Right ventricle myocardium inferior (tissue), 1 donor: ENCODE data around the gene MDP1. TPM values are rescaled to one million over a fixed set of nuclear protein-coding genes. Genes with fewer than 3 reads are reported as not detected.

Experiments
- ATAC-seq: fragments of 200-7000 bp; cut with Tn5 transposase; one replicate; pipeline ENCODE4 v1.9.1; 2020; ENCODE audit warnings: mild to moderate bottlenecking, moderate library complexity
- DNase-seq: peaks from one replicate; pipeline ENCODE4 v3.0.0; 2021; ENCODE audit errors: missing footprints
- intact Hi-C: fragments of 100-400 bp; cut with DNase I; formaldehyde crosslinking; loops from one replicate; pipeline ENCODE4 v1.11.0; 2022
- long read RNA-seq: library from polyadenylated mRNA; unstranded; transcript quantifications from one replicate; pipeline ENCODE4 v2.0.0, GENCODE V29; 2021
- total RNA-seq: library from RNA; stranded (reverse); fragmentation: NEBNext Ultra II Directional; extraction: Animal tissue kit (Norgen Biotek cat#: 25700); gene quantifications from one replicate; pipeline ENCODE4 v1.2.1, GENCODE V29; 2021
- donor health status: DM: no; HTN: yes; CAD: no; lungs with severe emphysema.

The MDP1 gene
- total RNA-seq: 17.0 TPM
- long read RNA-seq, partial matches to known transcripts: 0 of 5 reads
- long read RNA-seq, other reads (novel, unspliced or antisense): 1 of 5 reads

- peak; percentile 82 for ATAC-seq
- peak; percentile 94 for DNase-seq
- intact Hi-C loops: loop anchor here (2.0 kb wide), 2 partner anchors 17 to 27 kb away; partner anchors contain the start of genes GMPR2, NEDD8 and TINF2
These were observed at the start of gene MDP1 for GRCh38 chr14:24215495-24216344. Gene MDP1 (minus strand): TSS chr14:24216066. CDS start chr14:24215955, 111 bp downstream.

GRCh38 chr14:24264298-24264697 lies 48.4 kb upstream of the MDP1 start:
- DNase-seq: no peak
- intact Hi-C loops: no loop called here
- no peak for ATAC-seq

- ATAC-seq (no peak), DNase-seq (no peak)
- intact Hi-C loops: no loop called here
These were observed 48.0 kb upstream of the MDP1 start for GRCh38 chr14:24263848-24264247.

- ATAC-seq (no peak), DNase-seq (no peak)
- intact Hi-C loops: no loop called here
These were observed 47.2 kb upstream of the MDP1 start, which contains the start of gene TGM1 for GRCh38 chr14:24262821-24263733. Gene TGM1 (minus strand): TSS chr14:24263177. CDS start chr14:24262352, 825 bp downstream.

- no peak for DNase-seq
- ATAC-seq: no peak
- intact Hi-C loops: no loop called here
These were observed 46.1 kb upstream of the MDP1 start for GRCh38 chr14:24261969-24262327.

GRCh38 chr14:24261256-24261968 lies 45.5 kb upstream of the MDP1 start:
- DNase-seq (no peak), ATAC-seq (no peak)
- intact Hi-C loops: no loop called here

- intact Hi-C loops: no loop called here
- no peak for DNase-seq
- ATAC-seq: no peak
These were observed 44.9 kb upstream of the MDP1 start for GRCh38 chr14:24260780-24261157.

- intact Hi-C loops: no loop called here
- ATAC-seq: no peak
These were observed 44.3 kb upstream of the MDP1 start for GRCh38 chr14:24260026-24260779.

GRCh38 chr14:24259282-24260025 lies 43.6 kb upstream of the MDP1 start:
- DNase-seq (no peak), ATAC-seq (no peak)
- intact Hi-C loops: no loop called here

More at GRCh38 chr14:24260026-24260779, 44.3 kb upstream of the MDP1 start:
- no peak for DNase-seq

GRCh38 chr14:24258548-24259265 lies 42.8 kb upstream of the MDP1 start:
- no peak for ATAC-seq
- DNase-seq: no peak
- intact Hi-C loops: no loop called here

GRCh38 chr14:24258119-24258518 lies 42.3 kb upstream of the MDP1 start:
- DNase-seq (no peak), ATAC-seq (no peak)
- intact Hi-C loops: no loop called here

- intact Hi-C loops: no loop called here
- ATAC-seq: no peak
These were observed 41.1 kb upstream of the MDP1 start for GRCh38 chr14:24256960-24257359.

GRCh38 chr14:24255931-24256711 lies 40.3 kb upstream of the MDP1 start:
- DNase-seq (no peak), ATAC-seq (no peak)
- intact Hi-C loops: no loop called here

More at GRCh38 chr14:24256960-24257359, 41.1 kb upstream of the MDP1 start:
- DNase-seq: no peak

- ATAC-seq (no peak), DNase-seq (no peak)
- intact Hi-C loops: no loop called here
These were observed 39.6 kb upstream of the MDP1 start for GRCh38 chr14:24255438-24255837.

- DNase-seq: no peak
- no peak for ATAC-seq
- intact Hi-C loops: no loop called here
These were observed 38.9 kb upstream of the MDP1 start for GRCh38 chr14:24254630-24255392.
